Suprapubic skin (tissue), 4 donors: ENCODE measurements around the gene TTLL3. TPM values are rescaled to one million over a fixed set of nuclear protein-coding genes. Genes with fewer than 3 reads are reported as not detected.
"Not testable (repeated sequence)": the region's sequence is repeated elsewhere in the genome, so short reads cannot be mapped to it uniquely, and the experiment has no call there.

ENCODE experiments used
- DNase-seq, 2 donors: peaks; one replicate each; pipeline ENCODE4 v3.0.0-alpha.2; 2019; ENCODE audit warnings: low spot score in 2 of 2
- H3K27ac ChIP-seq: fragments of 200-600 bp; sonication (generic); one replicate; pipeline ENCODE4 v1.5.1; 2019
- H3K27me3 ChIP-seq: fragments of 200-600 bp; sonication (generic); one replicate; pipeline ENCODE4 v1.5.1; 2019
- H3K36me3 ChIP-seq: fragments of 200-600 bp; sonication (generic); one replicate; pipeline ENCODE4 v1.5.1; 2019
- H3K4me1 ChIP-seq: fragments of 200-600 bp; sonication (generic); one replicate; pipeline ENCODE4 v1.5.1; 2019
- H3K4me3 ChIP-seq: fragments of 200-600 bp; sonication (generic); one replicate; pipeline ENCODE4 v1.5.1; 2019; ENCODE audit warnings: mild to moderate bottlenecking
- H3K9me3 ChIP-seq: fragments of 200-600 bp; sonication (generic); one replicate; pipeline ENCODE4 v1.5.1; 2019
- EP300 ChIP-seq: sonication (generic); formaldehyde crosslinking; IDR thresholded peaks from one replicate; pipeline ENCODE4 v1.6.1; 2017; ENCODE audit warnings: antibody characterized with exemption
- POLR2A ChIP-seq, 2 donors: fragments of 450-650 bp; IDR thresholded peaks; one replicate each; pipeline ENCODE4 v1.6.1; 2017; ENCODE audit warnings: antibody characterized with exemption in 2 of 2, mild to moderate bottlenecking in 2 of 2, moderate library complexity in 2 of 2
- POLR2AphosphoS5 ChIP-seq, 3 donors: sonication (generic); formaldehyde crosslinking; IDR thresholded peaks; one replicate each; pipeline ENCODE4 v1.6.1; 2017; ENCODE audit warnings: antibody characterized with exemption in 3 of 3
- WGBS: methylation state at CpG from one replicate; pipeline ENCODE4 v1.1.5; 2018; 5-methylcytosine and 5-hydroxymethylcytosine counted together
- total RNA-seq, 4 donors: library from RNA; depleted of rRNA; stranded (reverse); fragments of >200 nt; gene quantifications; one replicate each; pipeline ENCODE4 v1.1.0, GENCODE V29; 2016
- TF ChIP-seq, protein P1 (sequence below), 2 donors: fragments of 200-600 bp in 1 of 2; fragments of 450-650 bp in 1 of 2; sonication (generic) in 1 of 2; IDR thresholded peaks; one replicate each; pipeline ENCODE4 v1.5.1; 2016 to 2019; ENCODE audit warnings: antibody characterized with exemption in 2 of 2, mild to moderate bottlenecking in 1 of 2, moderate library complexity in 1 of 2

The TTLL3 gene
- total RNA-seq, 4 donors from 2014 or later, result 42.4 to 286 (median 83.3) TPM

DNA sequence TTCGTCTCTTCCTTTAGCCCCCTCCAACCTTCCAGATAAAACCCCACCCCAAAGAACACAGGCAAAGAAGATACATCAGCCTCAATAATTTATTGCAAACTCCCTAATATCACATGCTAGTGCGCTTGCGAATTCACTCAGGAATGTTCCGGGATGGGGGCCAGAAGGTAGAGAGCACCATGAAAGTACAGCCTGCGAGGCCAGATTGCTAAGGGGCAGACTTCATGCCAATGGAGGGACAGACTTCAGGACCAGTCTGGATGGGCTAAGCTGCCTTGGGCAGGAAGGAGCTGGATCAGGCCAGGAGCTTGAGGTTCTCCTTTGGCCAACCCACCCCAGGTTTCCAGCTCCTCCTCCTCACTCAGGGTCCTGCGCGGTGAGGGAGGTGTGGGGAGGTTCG is 56.6 kb downstream of the TTLL3 start:
- Histone ChIP-seq H3K9me3 (no peaks in the 10 kb centered on the region), H3K4me1 (peaks cover 33% of the 10 kb centered on the region), H3K4me3 (no peak overlapping the region), H3K36me3 (no peaks in the 10 kb centered on the region), H3K27ac (peak overlapping the region; percentile 4), H3K27me3 (no peaks in the 10 kb centered on the region)
- no peak for DNase-seq
- TF ChIP-seq POLR2A (IDR thresholded peaks at IDR 0.05), result no peak
- no peak for TF ChIP-seq EP300
- TF ChIP-seq, protein P1, sequence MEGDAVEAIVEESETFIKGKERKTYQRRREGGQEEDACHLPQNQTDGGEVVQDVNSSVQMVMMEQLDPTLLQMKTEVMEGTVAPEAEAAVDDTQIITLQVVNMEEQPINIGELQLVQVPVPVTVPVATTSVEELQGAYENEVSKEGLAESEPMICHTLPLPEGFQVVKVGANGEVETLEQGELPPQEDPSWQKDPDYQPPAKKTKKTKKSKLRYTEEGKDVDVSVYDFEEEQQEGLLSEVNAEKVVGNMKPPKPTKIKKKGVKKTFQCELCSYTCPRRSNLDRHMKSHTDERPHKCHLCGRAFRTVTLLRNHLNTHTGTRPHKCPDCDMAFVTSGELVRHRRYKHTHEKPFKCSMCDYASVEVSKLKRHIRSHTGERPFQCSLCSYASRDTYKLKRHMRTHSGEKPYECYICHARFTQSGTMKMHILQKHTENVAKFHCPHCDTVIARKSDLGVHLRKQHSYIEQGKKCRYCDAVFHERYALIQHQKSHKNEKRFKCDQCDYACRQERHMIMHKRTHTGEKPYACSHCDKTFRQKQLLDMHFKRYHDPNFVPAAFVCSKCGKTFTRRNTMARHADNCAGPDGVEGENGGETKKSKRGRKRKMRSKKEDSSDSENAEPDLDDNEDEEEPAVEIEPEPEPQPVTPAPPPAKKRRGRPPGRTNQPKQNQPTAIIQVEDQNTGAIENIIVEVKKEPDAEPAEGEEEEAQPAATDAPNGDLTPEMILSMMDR (IDR thresholded peaks at IDR 0.05), result no peak
- TF ChIP-seq POLR2AphosphoS5 (IDR thresholded peaks at IDR 0.05), result no peak
- 53% methylated on average over 5 of the region's 8 CpGs for WGBS

DNA sequence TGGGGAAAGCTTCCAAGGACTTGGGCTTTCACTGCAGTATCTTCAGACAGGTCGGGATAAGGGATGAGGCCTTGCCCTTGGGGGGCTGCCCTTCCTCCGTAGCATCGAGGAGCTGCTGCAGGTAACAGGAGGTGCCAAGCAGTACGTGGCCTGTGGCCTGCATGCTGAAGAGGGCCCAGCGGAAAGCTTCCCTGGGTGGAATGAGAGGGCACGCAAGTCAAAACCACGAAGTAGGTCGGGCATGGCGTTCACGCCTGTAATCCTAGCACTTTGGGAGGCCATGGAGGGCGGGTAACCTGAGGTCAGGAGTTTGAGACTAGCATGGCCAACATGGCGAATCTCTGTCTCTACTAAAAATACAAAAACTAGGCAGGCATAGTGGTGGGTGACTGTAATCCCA is 57.0 kb downstream of the TTLL3 start:
- TF ChIP-seq, protein P1 (IDR thresholded peaks at IDR 0.05), result no peak
- TF ChIP-seq POLR2A (IDR thresholded peaks at IDR 0.05), result no peak
- H3K4me3 ChIP-seq, result no peak overlapping the region
- DNase-seq, result no peak
- H3K36me3 ChIP-seq, result no peaks in the 10 kb centered on the region
- WGBS, result 80% methylated on average over 12 of the region's 12 CpGs
- no peaks in the 10 kb centered on the region for H3K27me3 ChIP-seq
- no peaks in the 10 kb centered on the region for H3K9me3 ChIP-seq
- peaks cover 33% of the 10 kb centered on the region for H3K4me1 ChIP-seq
- H3K27ac ChIP-seq, result peak overlapping the region; percentile 4

DNA sequence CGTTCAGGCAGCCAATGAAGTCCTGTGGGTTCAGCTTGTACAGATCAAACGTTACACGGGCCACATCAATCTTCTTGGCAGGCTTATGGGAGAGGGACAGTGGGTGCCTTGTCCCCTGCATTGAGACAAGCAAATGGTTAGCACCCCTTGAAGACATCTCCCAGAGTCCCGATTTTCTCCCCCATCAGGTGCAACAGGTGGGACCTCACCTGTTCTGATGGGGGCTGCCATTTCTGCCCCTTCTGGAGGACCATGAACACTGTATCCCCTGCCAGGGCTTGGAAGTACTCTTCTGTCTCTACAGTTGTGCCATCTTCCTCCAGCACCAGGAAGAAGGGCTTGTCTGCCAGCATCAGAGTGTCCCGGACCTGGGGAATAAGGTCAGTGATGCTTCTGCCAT is 59.9 kb downstream of the TTLL3 start:
- H3K27ac ChIP-seq, result no peak overlapping the region

DNA sequence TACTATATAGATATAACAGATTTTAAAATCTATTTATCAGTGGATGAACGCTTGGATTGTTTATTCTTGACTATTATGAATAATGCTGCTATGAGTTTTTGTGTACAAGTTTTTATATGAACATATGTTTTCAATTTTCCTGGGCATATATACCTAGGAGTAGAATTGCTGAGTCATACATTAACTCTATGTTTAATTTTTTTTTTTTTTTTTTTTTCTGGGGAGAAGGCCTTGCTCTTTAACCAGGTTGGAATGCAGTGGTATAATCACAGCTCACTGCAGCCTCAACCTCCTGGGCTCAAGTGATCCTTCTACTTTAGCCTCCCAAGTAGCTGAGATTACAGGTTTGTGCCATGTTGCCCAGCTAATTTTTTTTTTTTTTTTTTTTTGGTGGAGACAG is 60.9 kb downstream of the TTLL3 start:
- Histone ChIP-seq H3K9me3 (no peaks in the 10 kb centered on the region), H3K4me1 (peaks cover 5% of the 10 kb centered on the region), H3K27ac (no peak overlapping the region), H3K36me3 (no peaks in the 10 kb centered on the region), H3K27me3 (no peaks in the 10 kb centered on the region), H3K4me3 (no peak overlapping the region)
- WGBS, result 77% methylated on average over 1 of the region's 1 CpG
- no peak for DNase-seq
- TF ChIP-seq, protein P1 (IDR thresholded peaks at IDR 0.05), result no peak
- TF ChIP-seq EP300, result no peak
- TF ChIP-seq POLR2AphosphoS5 (IDR thresholded peaks at IDR 0.05), result no peak
- no peak for TF ChIP-seq POLR2A (IDR thresholded peaks at IDR 0.05)

More for the DNA sequence above, 59.9 kb downstream of the TTLL3 start:
- H3K27me3 ChIP-seq, result no peaks in the 10 kb centered on the region
- H3K9me3 ChIP-seq, result no peaks in the 10 kb centered on the region
- DNase-seq, result no peak
- H3K4me3 ChIP-seq, result no peak overlapping the region
- no peaks in the 10 kb centered on the region for H3K36me3 ChIP-seq
- 71% methylated on average over 5 of the region's 5 CpGs for WGBS
- peaks cover 7% of the 10 kb centered on the region for H3K4me1 ChIP-seq
- TF ChIP-seq POLR2A (IDR thresholded peaks at IDR 0.05) (no peak), POLR2AphosphoS5 (IDR thresholded peaks at IDR 0.05) (no peak), EP300 (no peak)
- TF ChIP-seq, protein P1 (IDR thresholded peaks at IDR 0.05), result no peak

DNA sequence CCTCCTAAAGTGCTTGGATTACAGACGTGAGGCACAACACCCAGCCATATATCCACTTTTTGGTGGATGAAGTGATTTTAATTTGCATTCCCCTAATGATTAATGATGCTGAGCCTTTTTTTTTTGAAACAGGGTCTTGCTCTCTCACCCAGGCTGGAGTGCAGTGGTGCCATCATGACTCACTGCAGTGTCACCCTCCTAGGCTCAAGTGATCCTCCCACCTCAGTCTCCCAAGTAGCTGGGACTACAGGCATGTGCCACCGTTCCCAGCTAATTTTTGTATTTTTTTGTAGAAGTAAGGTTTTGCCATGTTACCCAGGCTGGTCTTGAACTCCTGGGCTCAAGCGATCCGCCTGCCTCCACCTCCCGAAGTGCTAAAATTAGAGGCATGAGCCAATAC is 62.0 kb downstream of the TTLL3 start:
- not testable (repeated sequence) for H3K4me1 ChIP-seq, DNase-seq, H3K36me3 ChIP-seq, H3K27ac ChIP-seq, H3K9me3 ChIP-seq, H3K27me3 ChIP-seq, H3K4me3 ChIP-seq
- WGBS, result 93% methylated on average over 5 of the region's 5 CpGs

DNA sequence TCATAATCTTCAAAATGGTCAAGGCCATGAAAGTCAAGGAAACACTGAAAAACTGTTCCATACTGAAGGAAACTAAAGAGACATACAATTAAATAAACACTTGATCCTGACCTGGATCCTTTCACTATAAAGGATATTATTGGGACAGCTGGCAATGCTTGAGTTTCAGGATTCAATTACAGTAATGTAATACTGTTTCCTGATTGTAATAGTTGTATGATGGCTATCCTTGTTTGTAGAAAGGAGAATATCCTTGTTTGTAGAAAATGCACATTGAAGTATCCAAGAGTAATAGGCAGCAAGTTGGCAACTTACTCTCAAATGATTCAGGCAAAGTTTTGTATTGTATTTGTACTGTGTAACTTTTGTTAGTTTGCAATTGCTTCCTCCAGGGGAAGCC is 65.4 kb downstream of the TTLL3 start:
- no peak overlapping the region for H3K4me3 ChIP-seq
- DNase-seq, result no peak
- no peak overlapping the region for H3K27ac ChIP-seq
- H3K4me1 ChIP-seq, result peaks cover 5% of the 10 kb centered on the region
- no peaks in the 10 kb centered on the region for H3K27me3 ChIP-seq
- no peaks in the 10 kb centered on the region for H3K9me3 ChIP-seq
- TF ChIP-seq POLR2AphosphoS5 (IDR thresholded peaks at IDR 0.05) (no peak), POLR2A (IDR thresholded peaks at IDR 0.05) (no peak), EP300 (no peak)
- TF ChIP-seq, protein P1 (IDR thresholded peaks at IDR 0.05), result no peak
- no peaks in the 10 kb centered on the region for H3K36me3 ChIP-seq

DNA sequence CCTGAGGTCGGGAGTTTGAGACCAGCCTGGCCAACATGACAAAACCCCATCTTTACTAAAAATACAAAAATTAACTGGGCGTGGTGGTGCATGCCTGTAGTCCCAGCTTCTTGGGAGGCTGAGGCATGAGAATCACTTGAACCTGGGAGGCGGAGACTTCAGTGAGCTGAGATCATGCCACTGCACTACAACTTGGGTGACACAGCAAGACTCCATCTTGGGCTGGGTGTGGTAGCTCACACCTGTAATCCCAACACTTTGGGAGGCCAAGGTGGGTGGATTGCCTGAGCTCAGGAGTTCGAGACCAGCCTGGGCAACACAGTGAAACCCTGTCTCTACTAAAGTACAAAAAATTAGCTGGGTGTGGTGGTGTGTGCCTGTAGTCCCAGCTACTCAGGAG is 66.2 kb downstream of the TTLL3 start:
- not testable (repeated sequence) for DNase-seq, H3K9me3 ChIP-seq, H3K27ac ChIP-seq, H3K36me3 ChIP-seq, H3K4me1 ChIP-seq, H3K4me3 ChIP-seq, H3K27me3 ChIP-seq
- WGBS, result 89% methylated on average over 4 of the region's 4 CpGs
